Measurements from ENCODE around the gene IL17RD. TPM values are rescaled to one million over a fixed set of nuclear protein-coding genes. Genes with fewer than 3 reads are reported as not detected.

The IL17RD gene
- total and polyA plus RNA-seq, 9 of the 15 experiments (the other 6 are each of a cell fraction or from before 2014, with no cell fraction given), result under 0.01 to 0.09 (median 0.04) TPM; not detected in 4

- intact Hi-C loops (cut with micrococcal nuclease), result loop anchor here (1.0 to 10.0 kb wide), 3 partner anchors 67 to 295 kb away; partner anchors contain the start of gene IL17RD
- in situ Hi-C loops (cut with MboI), result no loop called here
- ATAC-seq (peak; percentile 87), DNase-seq (ENCODE audit: extremely low read depth in 1 of 4, low spot score in 3 of 4) (peak; percentile 54 to 73 (median 58)), FAIRE-seq (peak; percentile 92)
- H3K9ac ChIP-seq (ENCODE audit: insufficient read depth in 1 of 2, low read depth in 2 of 2, low read length in 2 of 2), result no peak overlapping the region
- no peak overlapping the region for H3K4me3 ChIP-seq
- no peaks in the 10 kb centered on the region for H3K9me1 ChIP-seq (ENCODE audit: control insufficient read depth, insufficient read depth, low read length)
- no peaks in the 10 kb centered on the region for H3K36me3 ChIP-seq (ENCODE audit: control insufficient read depth, insufficient read depth, low read length)
- no peaks in the 10 kb centered on the region for H3K9me3 ChIP-seq (replicated peaks; ENCODE audit: control insufficient read depth, insufficient read depth, low read depth, low read length)
- no peak overlapping the region; the same call in 1 of the 2 replicates for H2AFZ ChIP-seq (ENCODE audit: low read depth, low read length)
- POLR2A ChIA-PET, result no interaction called here
- H3K27ac ChIP-seq (ENCODE audit: extremely low read depth, low read depth, low read length), result no peak overlapping the region
- no peaks in the 10 kb centered on the region for H4K20me1 ChIP-seq (replicated peaks; ENCODE audit: control insufficient read depth, insufficient read depth, low read length)
- no peaks in the 10 kb centered on the region; a peak in 1 of 5 replicates for H3K4me1 ChIP-seq (replicated peaks in 1 of 2; ENCODE audit: control insufficient read depth in 2 of 2, insufficient read depth in 2 of 2, low read length in 2 of 2)
- peaks cover 0 to 14% of the 10 kb centered on the region in 2 experiments; a peak in 2 of 5 replicates for H3K27me3 ChIP-seq (ENCODE audit: control insufficient read depth in 2 of 2, insufficient read depth in 2 of 2, low read length in 2 of 2)
- CTCF ChIA-PET (ENCODE audit: low intra/inter-chr PET ratio), result interaction anchor here (0.5 to 1.7 kb wide), 5 partner anchors 59 to 1077 kb away, joined by 3 to 6 read pairs (median 3); no protein-coding TSS in a partner anchor
- no peaks in the 10 kb centered on the region for H3K79me2 ChIP-seq (ENCODE audit: control insufficient read depth, insufficient read depth, low read length)
- H3K4me2 ChIP-seq (ENCODE audit: insufficient read depth, low read length), result no peak overlapping the region
- 0% methylated on average over 7 of the region's 7 CpGs for WGBS (ENCODE audit: insufficient coverage, low coverage, missing lambda C conversion rate)
- BruUV-seq (replicated peaks), result no TSS peak
- TF ChIP-seq, protein P1, sequence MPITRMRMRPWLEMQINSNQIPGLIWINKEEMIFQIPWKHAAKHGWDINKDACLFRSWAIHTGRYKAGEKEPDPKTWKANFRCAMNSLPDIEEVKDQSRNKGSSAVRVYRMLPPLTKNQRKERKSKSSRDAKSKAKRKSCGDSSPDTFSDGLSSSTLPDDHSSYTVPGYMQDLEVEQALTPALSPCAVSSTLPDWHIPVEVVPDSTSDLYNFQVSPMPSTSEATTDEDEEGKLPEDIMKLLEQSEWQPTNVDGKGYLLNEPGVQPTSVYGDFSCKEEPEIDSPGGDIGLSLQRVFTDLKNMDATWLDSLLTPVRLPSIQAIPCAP (CRISPR knock-in tag; IDR thresholded peaks at IDR 0.05; ENCODE audit: borderline replicate concordance), result no peak
- no peak for TF ChIP-seq EZH2 (IDR thresholded peaks at IDR 0.05; ENCODE audit: borderline replicate concordance, low read depth, low read length)
- TF ChIP-seq ZZZ3 (IDR thresholded peaks at IDR 0.05), result no peak
- TF ChIP-seq CBX3 (IDR thresholded peaks at IDR 0.05; ENCODE audit: borderline replicate concordance in 1 of 2, low read length in 2 of 2), result 0 out of 3 replicates have a peak, but pooled peaks of 1 of the 2 experiments have one; percentile 31
- peak; percentile 45; the same call in 1 of the 2 replicates for TF ChIP-seq LEF1 (IDR thresholded peaks at IDR 0.05)
- TF ChIP-seq, protein P2, sequence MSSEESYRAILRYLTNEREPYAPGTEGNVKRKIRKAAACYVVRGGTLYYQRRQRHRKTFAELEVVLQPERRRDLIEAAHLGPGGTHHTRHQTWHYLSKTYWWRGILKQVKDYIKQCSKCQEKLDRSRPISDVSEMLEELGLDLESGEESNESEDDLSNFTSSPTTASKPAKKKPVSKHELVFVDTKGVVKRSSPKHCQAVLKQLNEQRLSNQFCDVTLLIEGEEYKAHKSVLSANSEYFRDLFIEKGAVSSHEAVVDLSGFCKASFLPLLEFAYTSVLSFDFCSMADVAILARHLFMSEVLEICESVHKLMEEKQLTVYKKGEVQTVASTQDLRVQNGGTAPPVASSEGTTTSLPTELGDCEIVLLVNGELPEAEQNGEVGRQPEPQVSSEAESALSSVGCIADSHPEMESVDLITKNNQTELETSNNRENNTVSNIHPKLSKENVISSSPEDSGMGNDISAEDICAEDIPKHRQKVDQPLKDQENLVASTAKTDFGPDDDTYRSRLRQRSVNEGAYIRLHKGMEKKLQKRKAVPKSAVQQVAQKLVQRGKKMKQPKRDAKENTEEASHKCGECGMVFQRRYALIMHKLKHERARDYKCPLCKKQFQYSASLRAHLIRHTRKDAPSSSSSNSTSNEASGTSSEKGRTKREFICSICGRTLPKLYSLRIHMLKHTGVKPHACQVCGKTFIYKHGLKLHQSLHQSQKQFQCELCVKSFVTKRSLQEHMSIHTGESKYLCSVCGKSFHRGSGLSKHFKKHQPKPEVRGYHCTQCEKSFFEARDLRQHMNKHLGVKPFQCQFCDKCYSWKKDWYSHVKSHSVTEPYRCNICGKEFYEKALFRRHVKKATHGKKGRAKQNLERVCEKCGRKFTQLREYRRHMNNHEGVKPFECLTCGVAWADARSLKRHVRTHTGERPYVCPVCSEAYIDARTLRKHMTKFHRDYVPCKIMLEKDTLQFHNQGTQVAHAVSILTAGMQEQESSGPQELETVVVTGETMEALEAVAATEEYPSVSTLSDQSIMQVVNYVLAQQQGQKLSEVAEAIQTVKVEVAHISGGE (CRISPR knock-in tag; IDR thresholded peaks at IDR 0.05), result no peak
- no peak for TF ChIP-seq ZNF354B (CRISPR knock-in tag; IDR thresholded peaks at IDR 0.05)
- no peak for TF ChIP-seq POLR2H (tag; IDR thresholded peaks at IDR 0.05; ENCODE audit: low read depth)
- TF ChIP-seq PYGO2 (tag; IDR thresholded peaks at IDR 0.05), result no peak
- peak; percentile 55 for TF ChIP-seq SMC3 (conservative IDR thresholded peaks at IDR 0.05; ENCODE audit: insufficient read depth, low read depth, low read length)
- no peak for TF ChIP-seq RBM34 (IDR thresholded peaks at IDR 0.05; ENCODE audit: borderline replicate concordance, insufficient read depth, low read length)
- no peak for TF ChIP-seq MCM5 (IDR thresholded peaks at IDR 0.05; ENCODE audit: low read depth)
- no peak for TF ChIP-seq ZNF445 (CRISPR knock-in tag; IDR thresholded peaks at IDR 0.05; ENCODE audit: low read depth)
- TF ChIP-seq BHLHE40 (IDR thresholded peaks at IDR 0.05; ENCODE audit: low read length), result peak; percentile 98
- TF ChIP-seq, protein P3, sequence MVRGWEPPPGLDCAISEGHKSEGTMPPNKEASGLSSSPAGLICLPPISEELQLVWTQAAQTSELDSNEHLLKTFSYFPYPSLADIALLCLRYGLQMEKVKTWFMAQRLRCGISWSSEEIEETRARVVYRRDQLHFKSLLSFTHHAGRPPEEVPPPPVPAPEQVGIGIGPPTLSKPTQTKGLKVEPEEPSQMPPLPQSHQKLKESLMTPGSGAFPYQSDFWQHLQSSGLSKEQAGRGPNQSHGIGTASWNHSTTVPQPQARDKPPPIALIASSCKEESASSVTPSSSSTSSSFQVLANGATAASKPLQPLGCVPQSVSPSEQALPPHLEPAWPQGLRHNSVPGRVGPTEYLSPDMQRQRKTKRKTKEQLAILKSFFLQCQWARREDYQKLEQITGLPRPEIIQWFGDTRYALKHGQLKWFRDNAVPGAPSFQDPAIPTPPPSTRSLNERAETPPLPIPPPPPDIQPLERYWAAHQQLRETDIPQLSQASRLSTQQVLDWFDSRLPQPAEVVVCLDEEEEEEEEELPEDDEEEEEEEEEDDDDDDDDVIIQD (CRISPR knock-in tag; IDR thresholded peaks at IDR 0.05), result no peak
- no peak for TF ChIP-seq BDP1 (IDR thresholded peaks at IDR 0.05; ENCODE audit: insufficient read depth, insufficient read length)
- TF ChIP-seq CBFA2T2 (conservative IDR thresholded peaks at IDR 0.05), result no peak
Measured at GRCh38 chr3:57100046-57100695, 65.0 kb downstream of the IL17RD start.

Measured in K562 (cell line).